Fibroblast of villous mesenchyme (primary cell): ENCODE measurements around the gene CCL3. TPM values are rescaled to one million over a fixed set of nuclear protein-coding genes. Genes with fewer than 3 reads are reported as not detected.

Experiments
- DNase-seq: peaks from one replicate; pipeline ENCODE4 v3.0.0-alpha.2; 2010; ENCODE audit warnings: low read depth
- H3K4me3 ChIP-seq: 2 replicates; pipeline ENCODE4 v1.5.1; 2011; ENCODE audit warnings: low read depth, mild to moderate bottlenecking, low read length
- CTCF ChIP-seq: IDR thresholded peaks from 2 replicates; pipeline ENCODE4 v1.5.1; 2012; ENCODE audit warnings: low read depth, mild to moderate bottlenecking, low read length; ENCODE audit not compliant: insufficient read depth
- total RNA-seq: library from RNA; depleted of rRNA; stranded (reverse); fragments of >200 nt; gene quantifications from 2 replicates; pipeline ENCODE4 v1.2.3, GENCODE V29; 2012

CCL3 gene
- total RNA-seq: not detected in 2 replicates

DNA sequence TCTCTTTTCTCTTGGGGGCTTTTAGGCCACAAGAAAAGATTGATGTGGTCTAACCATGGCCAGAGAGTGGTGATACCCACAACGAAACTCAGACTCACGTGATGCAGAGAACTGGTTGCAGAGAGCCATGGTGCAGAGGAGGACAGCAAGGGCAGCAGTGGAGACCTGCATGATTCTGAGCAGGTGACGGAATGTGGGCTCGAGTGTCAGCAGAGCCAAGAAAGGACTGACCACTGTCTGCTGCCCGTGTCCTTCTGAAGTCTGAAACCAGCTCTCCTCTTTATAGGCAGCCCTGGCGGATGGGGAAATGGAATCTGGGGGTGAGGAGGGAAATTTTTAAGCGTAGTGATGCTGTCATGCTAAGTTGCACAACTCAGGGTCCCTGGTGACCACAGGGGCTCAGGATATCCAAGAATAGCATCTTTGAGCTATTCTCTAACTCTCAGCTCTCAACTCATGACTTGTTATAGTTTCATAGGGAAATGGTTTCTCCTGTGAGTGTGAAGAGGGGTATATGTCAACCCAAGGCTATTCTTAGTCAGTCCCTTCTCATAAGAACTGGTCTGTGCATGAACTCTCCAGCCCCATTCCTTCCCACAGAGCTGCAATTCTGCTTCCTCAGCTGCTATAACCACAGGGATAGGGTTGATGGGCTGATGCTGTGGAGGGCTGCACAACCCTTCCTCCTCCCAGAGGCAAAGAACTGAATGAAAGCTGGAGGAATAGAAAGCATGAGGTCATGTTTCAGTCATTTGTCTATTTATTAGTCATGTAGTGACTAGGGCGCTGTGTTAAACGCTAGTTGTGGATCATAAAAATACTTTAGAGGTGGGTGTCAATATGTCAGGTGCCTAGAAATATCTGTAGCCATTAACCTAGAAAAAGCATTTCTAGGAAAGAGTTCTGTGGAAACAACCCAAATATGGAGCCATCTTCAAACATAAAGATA is at the start of gene CCL3:
TSS of gene CCL3 (minus strand) at position 256 of the 949 bp plus-strand sequence. CDS start at position 171, 85 bp downstream.
- DNase-seq: no peak
- no peak for TF ChIP-seq CTCF
- no peak within 1 kb of the TSS for H3K4me3 ChIP-seq

GRCh38 chr17:36136439-36136838 is 46.5 kb upstream of the CCL3 start:
- no peak overlapping the region for H3K4me3 ChIP-seq
- no peak for DNase-seq
- TF ChIP-seq CTCF: no peak

GRCh38 chr17:36136036-36136435 is 46.1 kb upstream of the CCL3 start:
- no peak for DNase-seq
- TF ChIP-seq CTCF: no peak
- H3K4me3 ChIP-seq: no peak overlapping the region

DNA sequence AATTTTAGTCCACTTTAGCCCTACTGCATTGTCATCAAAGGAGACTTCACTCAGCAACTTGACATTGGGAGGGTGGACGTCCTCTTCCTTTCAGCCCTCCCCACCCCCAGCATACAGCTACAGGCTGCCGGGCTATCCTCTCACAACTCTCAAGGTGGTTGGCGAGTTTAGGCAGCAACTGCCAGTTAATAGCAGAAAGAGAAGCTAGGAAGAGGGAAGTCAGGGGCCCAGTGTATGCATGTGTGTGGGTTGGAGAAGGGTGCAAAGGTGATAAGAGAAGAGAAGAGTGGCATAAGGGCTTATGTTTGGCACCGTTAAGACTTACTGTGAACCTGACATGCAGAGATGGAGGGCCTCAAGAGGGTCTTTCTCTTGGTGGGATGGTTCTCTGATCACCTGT is 45.5 kb upstream of the CCL3 start:
- no peak for TF ChIP-seq CTCF
- no peak overlapping the region for H3K4me3 ChIP-seq
- DNase-seq: no peak

GRCh38 chr17:36133602-36134236 is 43.8 kb upstream of the CCL3 start:
- no peak overlapping the region for H3K4me3 ChIP-seq
- no peak for TF ChIP-seq CTCF
- peak; percentile 6 for DNase-seq

- TF ChIP-seq CTCF: no peak
- no peak for DNase-seq
Measured at GRCh38 chr17:36132421-36132831, 42.5 kb upstream of the CCL3 start.

More at GRCh38 chr17:36132421-36132831, 42.5 kb upstream of the CCL3 start:
- H3K4me3 ChIP-seq: no peak overlapping the region
